Trophoblast cell (in vitro differentiated cells and primary cell): ENCODE measurements around the gene NOS1AP.
A peak's percentile ranks its signal among the peaks of the same experiment; 100 is the strongest.

Source experiments
- DNase-seq, 2 donors: peaks; one replicate each; pipeline ENCODE4 v3.0.0-alpha.2; 2016
- H2AFZ ChIP-seq: 2 replicates; pipeline ENCODE4 v1.6.1; 2013; ENCODE audit warnings: low read length, moderate library complexity, mild to moderate bottlenecking; ENCODE audit not compliant: insufficient read depth, poor library complexity
- H2AK5ac ChIP-seq: 2 replicates; pipeline ENCODE4 v1.6.1; 2013; ENCODE audit warnings: mild to moderate bottlenecking, low read length
- H2BK120ac ChIP-seq: 2 replicates; pipeline ENCODE4 v1.6.1; 2013; ENCODE audit warnings: low read length, mild to moderate bottlenecking, moderate library complexity; ENCODE audit not compliant: insufficient read depth, poor library complexity
- H2BK12ac ChIP-seq: 2 replicates; pipeline ENCODE4 v1.6.1; 2013; ENCODE audit warnings: mild to moderate bottlenecking, low read length, moderate library complexity
- H2BK5ac ChIP-seq: 2 replicates; pipeline ENCODE4 v1.6.1; 2013; ENCODE audit warnings: low read length, low read depth, moderate library complexity, mild to moderate bottlenecking; ENCODE audit not compliant: poor library complexity
- H3K14ac ChIP-seq: 2 replicates; pipeline ENCODE4 v1.6.1; 2013; ENCODE audit warnings: mild to moderate bottlenecking, low read length
- H3K18ac ChIP-seq: 2 replicates; pipeline ENCODE4 v1.6.1; 2013; ENCODE audit warnings: mild to moderate bottlenecking, low read length
- H3K23ac ChIP-seq: 2 replicates; pipeline ENCODE4 v1.6.1; 2013; ENCODE audit warnings: low read length
- H3K27ac ChIP-seq: 2 replicates; pipeline ENCODE4 v1.5.1; 2013; ENCODE audit warnings: low read depth, mild to moderate bottlenecking, inconsistent platforms, low read length, moderate library complexity
- H3K27me3 ChIP-seq: 2 replicates; pipeline ENCODE4 v1.6.1; 2013; ENCODE audit warnings: inconsistent platforms, mild to moderate bottlenecking, low read length, moderate library complexity; ENCODE audit not compliant: insufficient read depth
- H3K36me3 ChIP-seq, 2 experiments: 1 replicate in 1 of 2; 2 replicates in 1 of 2; pipeline ENCODE4 v1.6.1; 2013; ENCODE audit warnings: low read length in 2 of 2, mild to moderate bottlenecking in 2 of 2, moderate library complexity in 1 of 2; ENCODE audit not compliant: insufficient read depth in 2 of 2, control insufficient read depth in 1 of 2
- H3K4ac ChIP-seq: 2 replicates; pipeline ENCODE4 v1.6.1; 2013; ENCODE audit warnings: low read depth, mild to moderate bottlenecking, low read length, moderate library complexity
- H3K4me1 ChIP-seq, 2 experiments: 1 replicate in 1 of 2; 2 replicates in 1 of 2; pipeline ENCODE4 v1.6.1; 2013; ENCODE audit warnings: low read length in 2 of 2, mild to moderate bottlenecking in 2 of 2, moderate library complexity in 1 of 2; ENCODE audit not compliant: insufficient read depth in 2 of 2, control insufficient read depth in 1 of 2
- H3K4me2 ChIP-seq: 2 replicates; pipeline ENCODE4 v1.6.1; 2013; ENCODE audit warnings: inconsistent platforms, mild to moderate bottlenecking, low read length, moderate library complexity
- H3K4me3 ChIP-seq: 2 replicates; pipeline ENCODE4 v1.5.1; 2013; ENCODE audit warnings: mild to moderate bottlenecking, low read depth, low read length, inconsistent platforms
- H3K79me1 ChIP-seq: one replicate; pipeline ENCODE4 v1.6.1; 2013; ENCODE audit warnings: low read length
- H3K79me2 ChIP-seq: 2 replicates; pipeline ENCODE4 v1.6.1; 2013; ENCODE audit warnings: low read length, mild to moderate bottlenecking; ENCODE audit not compliant: control insufficient read depth, insufficient read depth, poor library complexity
- H3K9ac ChIP-seq: 2 replicates; pipeline ENCODE4 v1.6.1; 2013; ENCODE audit warnings: mild to moderate bottlenecking, low read length
- H3K9me3 ChIP-seq: 2 replicates; pipeline ENCODE4 v1.6.1; 2013; ENCODE audit warnings: low read depth, mild to moderate bottlenecking, control low read depth, inconsistent platforms, low read length; ENCODE audit not compliant: insufficient read depth
- H4K12ac ChIP-seq: 2 replicates; pipeline ENCODE4 v1.6.1; 2013; ENCODE audit warnings: low read depth, mild to moderate bottlenecking, low read length, moderate library complexity
- H4K8ac ChIP-seq: 2 replicates; pipeline ENCODE4 v1.6.1; 2013; ENCODE audit warnings: low read depth, mild to moderate bottlenecking, low read length, moderate library complexity
- H4K91ac ChIP-seq: one replicate; pipeline ENCODE4 v1.6.1; 2013; ENCODE audit warnings: low read depth, mild to moderate bottlenecking, low read length, moderate library complexity
- WGBS: extraction: QIAGEN DNeasy Blood & Tissue Kit; methylation state at CpG from one replicate; pipeline ENCODE4 v1.1.7; 2013; ENCODE audit warnings: missing lambda C conversion rate; ENCODE audit not compliant: insufficient read length, insufficient coverage; ENCODE audit errors: extremely low coverage; 5-methylcytosine and 5-hydroxymethylcytosine counted together

NOS1AP gene

GRCh38 chr1:162390396-162391185 is 321.1 kb downstream of the NOS1AP start:
- Histone ChIP-seq H2BK120ac (no peak overlapping the region), H2AFZ (no peak overlapping the region), H4K8ac (no peak overlapping the region), H2BK12ac (no peak overlapping the region), H3K4ac (no peak overlapping the region), H4K91ac (no peak overlapping the region), H3K9ac (no peak overlapping the region), H3K36me3 (no peaks in the 10 kb centered on the region), H3K27ac (no peak overlapping the region), H3K79me1 (no peaks in the 10 kb centered on the region), H2BK5ac (no peak overlapping the region), H3K4me3 (no peak overlapping the region), H3K79me2 (no peaks in the 10 kb centered on the region), H3K18ac (no peak overlapping the region), H2AK5ac (no peak overlapping the region), H3K4me2 (no peak overlapping the region), H3K9me3 (no peaks in the 10 kb centered on the region), H3K4me1 (no peaks in the 10 kb centered on the region), H3K27me3 (no peaks in the 10 kb centered on the region), H3K14ac (no peak overlapping the region), H3K23ac (no peak overlapping the region), H4K12ac (no peak overlapping the region)
- no peak for DNase-seq
- no CpG with 5 or more reads among the region's 15 CpGs for WGBS

- Histone ChIP-seq H3K27ac (no peak overlapping the region), H3K27me3 (no peaks in the 10 kb centered on the region), H2AK5ac (no peak overlapping the region), H3K9ac (no peak overlapping the region), H3K4me3 (no peak overlapping the region), H4K12ac (no peak overlapping the region), H2AFZ (no peak overlapping the region), H3K14ac (no peak overlapping the region), H2BK120ac (no peak overlapping the region), H3K79me2 (no peaks in the 10 kb centered on the region), H3K36me3 (no peaks in the 10 kb centered on the region), H4K91ac (no peak overlapping the region), H4K8ac (no peak overlapping the region), H3K23ac (no peak overlapping the region), H3K4me2 (no peak overlapping the region), H3K4ac (no peak overlapping the region), H3K18ac (no peak overlapping the region), H3K4me1 (no peaks in the 10 kb centered on the region), H3K79me1 (no peaks in the 10 kb centered on the region), H2BK12ac (no peak overlapping the region), H3K9me3 (no peaks in the 10 kb centered on the region), H2BK5ac (no peak overlapping the region)
- DNase-seq: peak in 1 of 2 donors; percentile 58
- WGBS: no CpG with 5 or more reads among the region's 4 CpGs
Observed at GRCh38 chr1:162391790-162392563, 322.5 kb downstream of the NOS1AP start.

GRCh38 chr1:162396201-162396906 is 326.9 kb downstream of the NOS1AP start:
- no CpG with 5 or more reads among the region's 3 CpGs for WGBS
- H3K4me1 ChIP-seq: no peaks in the 10 kb centered on the region
- no peaks in the 10 kb centered on the region for H3K79me2 ChIP-seq
- H2BK12ac ChIP-seq: no peak overlapping the region
- no peak overlapping the region for H4K91ac ChIP-seq
- H3K4me2 ChIP-seq: no peak overlapping the region
- no peak overlapping the region for H4K8ac ChIP-seq
- peak overlapping the region; percentile 9 for H3K4me3 ChIP-seq
- H2AFZ ChIP-seq: no peak overlapping the region
- H3K23ac ChIP-seq: no peak overlapping the region
- H4K12ac ChIP-seq: no peak overlapping the region
- H3K14ac ChIP-seq: no peak overlapping the region
- H3K18ac ChIP-seq: no peak overlapping the region
- no peaks in the 10 kb centered on the region for H3K9me3 ChIP-seq
- no peaks in the 10 kb centered on the region for H3K36me3 ChIP-seq
- no peak overlapping the region for H3K27ac ChIP-seq
- H3K9ac ChIP-seq: no peak overlapping the region
- no peak overlapping the region for H2AK5ac ChIP-seq
- no peak overlapping the region for H3K4ac ChIP-seq
- H2BK120ac ChIP-seq: no peak overlapping the region
- DNase-seq: no peak
- no peak overlapping the region for H2BK5ac ChIP-seq
- no peaks in the 10 kb centered on the region for H3K27me3 ChIP-seq
- no peaks in the 10 kb centered on the region for H3K79me1 ChIP-seq

GRCh38 chr1:162397039-162397448 is 327.6 kb downstream of the NOS1AP start:
- Histone ChIP-seq H3K23ac (no peak overlapping the region), H3K36me3 (no peaks in the 10 kb centered on the region), H3K79me2 (no peaks in the 10 kb centered on the region), H3K14ac (no peak overlapping the region), H3K4me2 (no peak overlapping the region), H2AK5ac (no peak overlapping the region), H3K27ac (no peak overlapping the region), H2BK120ac (no peak overlapping the region), H4K12ac (no peak overlapping the region), H3K27me3 (no peaks in the 10 kb centered on the region), H3K4ac (no peak overlapping the region), H4K8ac (no peak overlapping the region), H3K4me1 (no peaks in the 10 kb centered on the region), H3K9me3 (no peaks in the 10 kb centered on the region), H4K91ac (no peak overlapping the region), H3K4me3 (no peak overlapping the region), H3K18ac (no peak overlapping the region), H2AFZ (no peak overlapping the region), H3K79me1 (no peaks in the 10 kb centered on the region), H2BK5ac (no peak overlapping the region), H3K9ac (no peak overlapping the region), H2BK12ac (no peak overlapping the region)
- no CpG with 5 or more reads among the region's 3 CpGs for WGBS
- DNase-seq: no peak
